GM23338 (cell line): ENCODE measurements around the gene MSH3. TPM values are rescaled to one million over a fixed set of nuclear protein-coding genes. Genes with fewer than 3 reads are reported as not detected.
"Not testable (repeated sequence)": the region's sequence is repeated elsewhere in the genome, so short reads cannot be mapped to it uniquely, and the experiment has no call there.

Experiments
- ATAC-seq: fragments of 200-7000 bp; cut with Tn5 transposase; 3 replicates; pipeline ENCODE4 v1.9.1; 2020
- DNase-seq: peaks from one replicate; pipeline ENCODE4 v3.0.0-alpha.2; 2015; ENCODE audit warnings: low spot score
- H2AFZ ChIP-seq: fragments of 200-600 bp; sonication (generic); 2 replicates; pipeline ENCODE4 v1.8.0; 2016; ENCODE audit warnings: antibody characterized with exemption, mild to moderate bottlenecking, moderate library complexity
- H3F3A ChIP-seq: fragments of 200-600 bp; sonication (generic); replicated peaks from 2 replicates; pipeline ENCODE4 v1.8.0; 2017; ENCODE audit warnings: antibody characterized with exemption, mixed run types, low read depth
- H3K27ac ChIP-seq: fragments of 200-600 bp; sonication (generic); 2 replicates; pipeline ENCODE4 v1.6.1; 2016; ENCODE audit warnings: low read depth
- H3K27me3 ChIP-seq: fragments of 200-600 bp; sonication (generic); 2 replicates; pipeline ENCODE4 v1.8.0; 2016; ENCODE audit warnings: mild to moderate bottlenecking, mixed run types, moderate library complexity; ENCODE audit not compliant: insufficient read depth
- H3K36me3 ChIP-seq: fragments of 200-600 bp; sonication (generic); 2 replicates; pipeline ENCODE4 v1.8.0; 2016; ENCODE audit warnings: mild to moderate bottlenecking; ENCODE audit not compliant: insufficient read depth
- H3K4me1 ChIP-seq: fragments of 200-600 bp; sonication (generic); 2 replicates; pipeline ENCODE4 v1.8.0; 2016; ENCODE audit warnings: mild to moderate bottlenecking, moderate library complexity; ENCODE audit not compliant: insufficient read depth
- H3K4me2 ChIP-seq: fragments of 200-600 bp; sonication (generic); 2 replicates; pipeline ENCODE4 v1.7.1; 2017; ENCODE audit warnings: mixed run types
- H3K4me3 ChIP-seq: fragments of 200-600 bp; sonication (generic); 2 replicates; pipeline ENCODE4 v1.6.1; 2016; ENCODE audit warnings: mixed run types
- H3K79me2 ChIP-seq: fragments of 200-600 bp; sonication (generic); replicated peaks from 2 replicates; pipeline ENCODE4 v1.8.0; 2017; ENCODE audit warnings: mild to moderate bottlenecking; ENCODE audit not compliant: insufficient read depth
- H3K9me2 ChIP-seq: fragments of 200-600 bp; sonication (generic); 2 replicates; pipeline ENCODE4 v1.8.0; 2017; ENCODE audit not compliant: insufficient read depth
- H4K20me1 ChIP-seq: fragments of 200-600 bp; sonication (generic); replicated peaks from 2 replicates; pipeline ENCODE4 v1.8.0; 2017; ENCODE audit warnings: mild to moderate bottlenecking; ENCODE audit not compliant: insufficient read depth
- H3K27ac Mint-ChIP-seq: 2 replicates; pipeline ENCODE4 v1.8.0; 2020; ENCODE audit warnings: inconsistent platforms, mild to moderate bottlenecking, moderate library complexity, mixed read lengths
- H3K27me3 Mint-ChIP-seq: 3 replicates; pipeline ENCODE4 v1.8.0; 2022; ENCODE audit warnings: low read depth, mild to moderate bottlenecking, moderate library complexity, mixed read lengths, inconsistent platforms; ENCODE audit not compliant: insufficient read depth, poor library complexity
- H3K36me3 Mint-ChIP-seq: 3 replicates; pipeline ENCODE4 v1.8.0; 2021; ENCODE audit warnings: low read depth, mild to moderate bottlenecking, inconsistent platforms, moderate library complexity, mixed read lengths
- H3K4me1 Mint-ChIP-seq: 3 replicates; pipeline ENCODE4 v1.8.0; 2020; ENCODE audit warnings: mild to moderate bottlenecking, inconsistent platforms, mixed read lengths
- H3K4me3 Mint-ChIP-seq: 3 replicates; pipeline ENCODE4 v1.8.0; 2021; ENCODE audit warnings: moderate library complexity, mild to moderate bottlenecking, inconsistent platforms, mixed read lengths
- H3K9me3 Mint-ChIP-seq: 3 replicates; pipeline ENCODE4 v1.8.0; 2020; ENCODE audit warnings: moderate library complexity, mild to moderate bottlenecking, inconsistent platforms, mixed read lengths
- CREB1 ChIP-seq: fragments of 250-450 bp; sonication (Bioruptor Pico); IDR thresholded peaks from 2 replicates; pipeline ENCODE4 v1.5.0; 2020; ENCODE audit warnings: low read depth, mild to moderate bottlenecking, moderate library complexity
- EZH2 ChIP-seq: fragments of 200-600 bp; sonication (generic); IDR thresholded peaks from one replicate; pipeline ENCODE4 v1.8.0; 2017; ENCODE audit warnings: antibody characterized with exemption, mild to moderate bottlenecking, low read depth; ENCODE audit not compliant: unreplicated experiment
- EZH2phosphoT487 ChIP-seq: fragments of 200-600 bp; sonication (generic); IDR thresholded peaks from one replicate; pipeline ENCODE4 v1.8.1; 2018; ENCODE audit warnings: antibody characterized with exemption; ENCODE audit not compliant: unreplicated experiment
- JUNB ChIP-seq: IDR thresholded peaks from one replicate; pipeline ENCODE4 v1.6.1; 2016; ENCODE audit warnings: antibody characterized with exemption; ENCODE audit not compliant: unreplicated experiment
- STAT1 ChIP-seq: IDR thresholded peaks from one replicate; pipeline ENCODE4 v1.6.1; 2016; ENCODE audit warnings: antibody characterized with exemption; ENCODE audit not compliant: unreplicated experiment
- polyA plus RNA-seq: library from polyadenylated mRNA; unstranded; fragments of >200 nt; fragmentation: Nextera tagmentation; extraction: Ambion mirVana; gene quantifications from 2 replicates; pipeline ENCODE4 v1.2.1, GENCODE V29; 2016
- total RNA-seq: library from RNA; depleted of rRNA; stranded (reverse); fragments of >200 nt; shearing (Covaris generic); gene quantifications from 2 replicates; pipeline ENCODE4 v1.2.3, GENCODE V29; 2014
- TF ChIP-seq, protein P1 (sequence below): fragments of 250-450 bp; sonication (Bioruptor Pico); IDR thresholded peaks from 2 replicates; pipeline ENCODE4 v1.5.0; 2020; ENCODE audit warnings: mild to moderate bottlenecking, moderate library complexity
- TF ChIP-seq, protein P2 (sequence below): IDR thresholded peaks from 2 replicates; pipeline ENCODE4 v1.6.1; 2016; ENCODE audit warnings: antibody characterized with exemption

The MSH3 gene
- total and polyA plus RNA-seq, 2 experiments from 2014 or later = 13.3 to 16.6 TPM

DNA sequence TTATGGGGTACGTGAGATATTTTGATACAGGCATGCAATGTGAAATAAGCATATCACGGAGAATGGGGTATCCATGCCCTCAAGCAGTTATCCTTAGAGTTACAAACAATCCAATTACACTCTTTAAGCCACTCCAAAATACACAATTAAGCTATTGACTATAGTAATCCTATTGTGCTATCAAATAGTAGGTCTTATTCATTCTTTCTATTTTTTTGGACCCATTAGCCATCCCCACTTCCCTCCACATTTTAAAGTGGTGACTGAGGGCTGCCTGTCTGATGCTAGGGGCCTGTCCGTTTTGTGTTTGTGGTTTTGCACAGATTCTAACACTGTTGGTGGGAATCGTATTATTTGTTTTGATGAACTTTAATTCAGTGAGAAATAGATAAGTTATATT lies 130.0 kb downstream of the MSH3 start (continued):
- TF ChIP-seq STAT1 (no peak), EZH2 (no peak)

DNA sequence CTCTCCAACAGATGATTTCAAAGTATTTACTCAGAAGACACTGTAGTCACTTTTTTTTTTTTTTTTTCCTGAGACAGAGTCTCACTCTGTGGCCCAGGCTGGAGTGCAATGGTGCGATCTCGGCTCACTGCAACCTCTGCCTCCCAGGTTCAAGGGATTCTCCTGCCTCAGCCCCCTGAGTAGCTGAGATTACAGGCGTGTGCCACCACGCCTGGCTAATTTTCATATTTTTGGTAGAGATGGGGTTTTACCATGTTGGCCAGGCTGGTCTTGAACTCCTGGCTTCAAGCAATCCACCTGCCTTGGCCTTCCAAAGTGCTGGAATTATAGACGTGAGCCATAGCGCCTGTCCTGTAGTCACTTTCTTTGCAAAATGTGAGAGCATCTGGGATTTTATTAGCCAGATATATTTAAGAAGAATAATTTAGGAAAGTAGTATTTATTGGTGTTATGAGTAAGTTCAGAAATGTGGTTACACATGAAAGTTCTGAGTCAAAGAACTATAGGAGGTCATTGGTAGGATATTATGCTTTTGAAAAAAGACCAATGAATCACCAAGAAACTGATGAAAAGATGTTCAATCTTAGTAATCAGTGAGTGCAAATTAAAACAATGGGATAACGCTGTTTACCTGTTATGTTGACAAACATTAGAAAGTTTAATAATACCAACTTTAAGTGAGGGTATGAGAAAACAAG lies 135.0 kb downstream of the MSH3 start:
- H3K36me3 Mint-ChIP-seq, H3K27me3 Mint-ChIP-seq, H3K79me2 ChIP-seq, H3K4me1 Mint-ChIP-seq, H3K9me3 Mint-ChIP-seq, H3K4me2 ChIP-seq, H3K4me3 Mint-ChIP-seq, H3K4me1 ChIP-seq, H3K4me3 ChIP-seq, H3F3A ChIP-seq, H2AFZ ChIP-seq, H3K27ac ChIP-seq, H4K20me1 ChIP-seq, H3K27ac Mint-ChIP-seq, H3K27me3 ChIP-seq, H3K9me2 ChIP-seq, H3K36me3 ChIP-seq, ATAC-seq, DNase-seq: not testable (repeated sequence)

DNA sequence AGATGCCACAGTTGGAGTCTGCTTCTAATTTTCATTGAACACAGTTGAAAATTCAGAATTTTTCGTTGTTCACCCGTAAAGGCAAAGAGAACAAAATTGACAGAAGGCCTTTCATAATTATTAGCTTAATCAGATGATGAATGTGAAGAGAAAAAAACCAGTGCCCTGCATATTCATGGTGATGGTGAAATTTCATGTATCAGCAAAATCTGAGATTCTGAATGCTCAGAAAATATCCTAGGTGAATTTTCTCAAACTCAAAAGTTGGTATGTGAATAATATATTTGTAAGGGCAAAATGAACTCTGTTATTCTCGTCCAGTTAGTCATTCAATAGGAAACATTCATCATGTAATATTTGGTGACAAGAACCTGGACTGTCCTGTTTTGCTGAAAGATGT lies 136.2 kb downstream of the MSH3 start:
- Histone ChIP-seq H3K27me3 (no peaks in the 10 kb centered on the region), H3K27ac (no peak overlapping the region), H3K79me2 (no peaks in the 10 kb centered on the region), H3K4me3 (no peak overlapping the region), H3F3A (no peaks in the 10 kb centered on the region), H3K4me2 (no peak overlapping the region), H2AFZ (no peak overlapping the region), H4K20me1 (no peaks in the 10 kb centered on the region), H3K4me1 (peaks cover 8% of the 10 kb centered on the region; the same call in 1 of the 2 replicates), H3K9me2 (no peaks in the 10 kb centered on the region), H3K36me3 (no peaks in the 10 kb centered on the region)
- no peaks in the 10 kb centered on the region for H3K4me1 Mint-ChIP-seq
- no peak for TF ChIP-seq EZH2phosphoT487
- H3K36me3 Mint-ChIP-seq = no peaks in the 10 kb centered on the region; the same call in 2 of the 3 replicates
- ATAC-seq = no peak
- no peaks in the 10 kb centered on the region for H3K27me3 Mint-ChIP-seq
- H3K27ac Mint-ChIP-seq = no peak overlapping the region
- DNase-seq = no peak
- H3K4me3 Mint-ChIP-seq = no peak overlapping the region
- H3K9me3 Mint-ChIP-seq = no peaks in the 10 kb centered on the region

DNA sequence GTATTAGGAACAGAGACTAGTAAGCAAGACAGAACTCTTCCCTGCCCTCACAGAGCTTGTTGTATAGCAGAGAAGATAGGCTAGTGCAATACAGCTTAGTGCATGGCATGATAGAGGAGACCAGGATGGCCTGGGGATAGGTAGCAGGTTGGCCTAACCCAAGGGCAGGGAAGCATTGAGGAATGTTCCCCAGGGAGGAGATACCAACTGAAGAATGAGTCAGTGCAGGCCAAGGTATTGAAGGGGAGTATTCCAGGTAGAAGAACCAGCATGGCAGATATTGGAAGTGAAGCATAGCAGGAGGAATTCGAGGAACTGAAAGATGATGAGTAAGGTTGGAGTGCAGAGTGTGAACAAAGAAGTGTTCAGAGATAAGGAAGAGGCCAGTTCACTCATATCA lies 138.9 kb downstream of the MSH3 start:
- Histone ChIP-seq H4K20me1 (no peaks in the 10 kb centered on the region), H3K27ac (no peak overlapping the region), H3K27me3 (no peaks in the 10 kb centered on the region), H3K4me2 (no peak overlapping the region), H3K4me1 (peaks cover 8% of the 10 kb centered on the region; the same call in 1 of the 2 replicates), H3K79me2 (no peaks in the 10 kb centered on the region), H3K36me3 (no peaks in the 10 kb centered on the region), H3K4me3 (no peak overlapping the region), H2AFZ (no peak overlapping the region), H3F3A (no peaks in the 10 kb centered on the region), H3K9me2 (no peaks in the 10 kb centered on the region)
- Mint-ChIP-seq H3K4me3 (no peak overlapping the region), H3K36me3 (no peaks in the 10 kb centered on the region; the same call in 2 of the 3 replicates), H3K27ac (no peak overlapping the region), H3K27me3 (no peaks in the 10 kb centered on the region), H3K9me3 (no peaks in the 10 kb centered on the region), H3K4me1 (peaks cover 2% of the 10 kb centered on the region; the same call in 1 of the 3 replicates)
- ATAC-seq = peak; percentile 55; the same call in 2 of the 3 replicates
- DNase-seq = peak; percentile 3
- TF ChIP-seq JUNB (no peak), CREB1 (CRISPR knock-in tag) (no peak), EZH2phosphoT487 (no peak)
- TF ChIP-seq, protein P1, sequence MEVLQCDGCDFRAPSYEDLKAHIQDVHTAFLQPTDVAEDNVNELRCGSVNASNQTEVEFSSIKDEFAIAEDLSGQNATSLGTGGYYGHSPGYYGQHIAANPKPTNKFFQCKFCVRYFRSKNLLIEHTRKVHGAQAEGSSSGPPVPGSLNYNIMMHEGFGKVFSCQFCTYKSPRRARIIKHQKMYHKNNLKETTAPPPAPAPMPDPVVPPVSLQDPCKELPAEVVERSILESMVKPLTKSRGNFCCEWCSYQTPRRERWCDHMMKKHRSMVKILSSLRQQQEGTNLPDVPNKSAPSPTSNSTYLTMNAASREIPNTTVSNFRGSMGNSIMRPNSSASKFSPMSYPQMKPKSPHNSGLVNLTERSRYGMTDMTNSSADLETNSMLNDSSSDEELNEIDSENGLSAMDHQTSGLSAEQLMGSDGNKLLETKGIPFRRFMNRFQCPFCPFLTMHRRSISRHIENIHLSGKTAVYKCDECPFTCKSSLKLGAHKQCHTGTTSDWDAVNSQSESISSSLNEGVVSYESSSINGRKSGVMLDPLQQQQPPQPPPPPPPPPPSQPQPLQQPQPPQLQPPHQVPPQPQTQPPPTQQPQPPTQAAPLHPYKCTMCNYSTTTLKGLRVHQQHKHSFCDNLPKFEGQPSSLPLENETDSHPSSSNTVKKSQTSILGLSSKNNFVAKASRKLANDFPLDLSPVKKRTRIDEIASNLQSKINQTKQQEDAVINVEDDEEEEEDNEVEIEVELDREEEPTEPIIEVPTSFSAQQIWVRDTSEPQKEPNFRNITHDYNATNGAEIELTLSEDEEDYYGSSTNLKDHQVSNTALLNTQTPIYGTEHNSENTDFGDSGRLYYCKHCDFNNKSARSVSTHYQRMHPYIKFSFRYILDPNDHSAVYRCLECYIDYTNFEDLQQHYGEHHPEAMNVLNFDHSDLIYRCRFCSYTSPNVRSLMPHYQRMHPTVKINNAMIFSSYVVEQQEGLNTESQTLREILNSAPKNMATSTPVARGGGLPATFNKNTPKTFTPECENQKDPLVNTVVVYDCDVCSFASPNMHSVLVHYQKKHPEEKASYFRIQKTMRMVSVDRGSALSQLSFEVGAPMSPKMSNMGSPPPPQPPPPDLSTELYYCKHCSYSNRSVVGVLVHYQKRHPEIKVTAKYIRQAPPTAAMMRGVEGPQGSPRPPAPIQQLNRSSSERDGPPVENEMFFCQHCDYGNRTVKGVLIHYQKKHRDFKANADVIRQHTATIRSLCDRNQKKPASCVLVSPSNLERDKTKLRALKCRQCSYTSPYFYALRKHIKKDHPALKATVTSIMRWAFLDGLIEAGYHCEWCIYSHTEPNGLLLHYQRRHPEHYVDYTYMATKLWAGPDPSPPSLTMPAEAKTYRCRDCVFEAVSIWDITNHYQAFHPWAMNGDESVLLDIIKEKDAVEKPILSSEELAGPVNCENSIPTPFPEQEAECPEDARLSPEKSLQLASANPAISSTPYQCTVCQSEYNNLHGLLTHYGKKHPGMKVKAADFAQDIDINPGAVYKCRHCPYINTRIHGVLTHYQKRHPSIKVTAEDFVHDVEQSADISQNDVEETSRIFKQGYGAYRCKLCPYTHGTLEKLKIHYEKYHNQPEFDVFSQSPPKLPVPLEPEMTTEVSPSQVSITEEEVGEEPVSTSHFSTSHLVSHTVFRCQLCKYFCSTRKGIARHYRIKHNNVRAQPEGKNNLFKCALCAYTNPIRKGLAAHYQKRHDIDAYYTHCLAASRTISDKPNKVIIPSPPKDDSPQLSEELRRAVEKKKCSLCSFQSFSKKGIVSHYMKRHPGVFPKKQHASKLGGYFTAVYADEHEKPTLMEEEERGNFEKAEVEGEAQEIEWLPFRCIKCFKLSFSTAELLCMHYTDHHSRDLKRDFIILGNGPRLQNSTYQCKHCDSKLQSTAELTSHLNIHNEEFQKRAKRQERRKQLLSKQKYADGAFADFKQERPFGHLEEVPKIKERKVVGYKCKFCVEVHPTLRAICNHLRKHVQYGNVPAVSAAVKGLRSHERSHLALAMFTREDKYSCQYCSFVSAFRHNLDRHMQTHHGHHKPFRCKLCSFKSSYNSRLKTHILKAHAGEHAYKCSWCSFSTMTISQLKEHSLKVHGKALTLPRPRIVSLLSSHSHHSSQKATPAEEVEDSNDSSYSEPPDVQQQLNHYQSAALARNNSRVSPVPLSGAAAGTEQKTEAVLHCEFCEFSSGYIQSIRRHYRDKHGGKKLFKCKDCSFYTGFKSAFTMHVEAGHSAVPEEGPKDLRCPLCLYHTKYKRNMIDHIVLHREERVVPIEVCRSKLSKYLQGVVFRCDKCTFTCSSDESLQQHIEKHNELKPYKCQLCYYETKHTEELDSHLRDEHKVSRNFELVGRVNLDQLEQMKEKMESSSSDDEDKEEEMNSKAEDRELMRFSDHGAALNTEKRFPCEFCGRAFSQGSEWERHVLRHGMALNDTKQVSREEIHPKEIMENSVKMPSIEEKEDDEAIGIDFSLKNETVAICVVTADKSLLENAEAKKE (CRISPR knock-in tag) = no peak
- TF ChIP-seq, protein P2, sequence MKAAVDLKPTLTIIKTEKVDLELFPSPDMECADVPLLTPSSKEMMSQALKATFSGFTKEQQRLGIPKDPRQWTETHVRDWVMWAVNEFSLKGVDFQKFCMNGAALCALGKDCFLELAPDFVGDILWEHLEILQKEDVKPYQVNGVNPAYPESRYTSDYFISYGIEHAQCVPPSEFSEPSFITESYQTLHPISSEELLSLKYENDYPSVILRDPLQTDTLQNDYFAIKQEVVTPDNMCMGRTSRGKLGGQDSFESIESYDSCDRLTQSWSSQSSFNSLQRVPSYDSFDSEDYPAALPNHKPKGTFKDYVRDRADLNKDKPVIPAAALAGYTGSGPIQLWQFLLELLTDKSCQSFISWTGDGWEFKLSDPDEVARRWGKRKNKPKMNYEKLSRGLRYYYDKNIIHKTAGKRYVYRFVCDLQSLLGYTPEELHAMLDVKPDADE = no peak
